ENCODE results near the gene UQCC5.

DNA sequence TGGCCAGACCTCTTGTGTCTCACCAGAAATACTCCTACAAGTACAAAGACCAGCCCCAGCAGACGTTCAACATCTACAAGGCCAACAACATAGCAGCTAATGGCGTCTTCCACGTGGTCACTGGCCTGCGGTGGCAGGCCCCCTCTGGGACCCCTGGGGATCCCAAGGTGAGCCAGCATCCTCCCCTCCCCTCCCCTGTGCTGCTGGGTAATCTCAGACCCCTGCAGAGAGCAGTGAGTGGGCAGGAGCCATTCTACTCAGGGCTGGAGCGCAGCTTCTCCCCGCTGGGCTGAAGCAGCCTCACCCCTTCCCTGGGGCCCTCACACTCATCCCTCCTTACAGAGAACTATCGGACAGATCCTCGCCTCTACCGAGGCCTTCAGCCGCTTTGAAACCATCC, 31.4 kb upstream of the UQCC5 start:
- TF ChIP-seq CTCF (IDR thresholded peaks at IDR 0.05) (no peak), POLR2A (IDR thresholded peaks at IDR 0.05; ENCODE audit: low read depth) (no peak), POLR2AphosphoS5 (IDR thresholded peaks at IDR 0.05) (no peak), EP300 (IDR thresholded peaks at IDR 0.05) (no peak)

Measured in esophagus muscularis mucosa (tissue), 4 donors.